ENCODE results near the gene SND1.

DNA sequence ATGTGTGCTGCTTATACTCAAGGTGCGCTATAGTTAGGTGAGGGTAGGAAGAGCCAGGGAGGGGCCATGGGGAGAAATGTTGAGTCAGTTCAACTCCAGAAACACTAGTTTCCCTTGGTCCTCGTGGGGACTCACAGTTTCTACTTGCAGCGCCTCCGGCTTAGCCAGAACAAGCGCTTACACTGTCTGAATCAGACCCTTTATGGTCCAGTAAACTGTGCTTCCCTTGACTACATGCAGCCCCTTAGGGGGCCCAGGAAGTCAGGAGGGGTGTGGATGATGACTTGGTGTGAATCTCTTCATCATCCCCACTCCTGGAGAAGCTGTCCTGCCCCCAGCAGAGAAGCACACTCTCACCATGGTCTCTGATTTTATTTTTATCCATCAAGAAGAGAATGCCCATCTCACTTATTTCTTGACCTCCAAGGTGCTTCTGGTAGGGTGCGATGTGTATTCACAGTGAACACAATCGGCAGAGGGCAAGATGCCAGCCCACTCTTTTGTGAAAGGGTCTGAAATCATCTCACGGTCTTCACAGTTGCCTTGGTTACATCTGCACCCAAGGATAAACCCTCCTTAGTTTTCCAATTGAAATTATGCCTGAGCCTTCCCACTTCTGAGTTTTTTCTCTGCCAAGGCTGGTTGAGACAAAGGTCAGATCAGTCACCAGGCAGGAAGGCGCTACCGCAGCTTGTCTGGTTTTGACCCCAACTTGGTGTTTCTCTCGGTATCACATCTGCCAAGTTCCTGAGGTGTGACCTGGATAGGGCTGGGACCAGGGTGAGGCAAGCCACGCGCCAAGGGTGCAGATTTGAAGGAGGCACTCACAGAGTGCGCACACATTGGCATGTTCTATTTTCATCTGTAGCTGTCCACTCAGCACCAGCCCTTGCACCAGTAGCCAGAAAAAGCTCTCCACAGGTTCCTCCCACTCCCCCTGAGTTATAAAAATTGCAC lies 441.9 kb downstream of the SND1 start:
- no peak for TF ChIP-seq ZNF423 (tag by site-specific recombination; IDR thresholded peaks at IDR 0.05)
- no peak for TF ChIP-seq ZNF785 (tag by site-specific recombination; IDR thresholded peaks at IDR 0.05)
- no peak for TF ChIP-seq YY1 (tag by site-specific recombination; IDR thresholded peaks at IDR 0.05)
- TF ChIP-seq ZNF707 (tag by site-specific recombination; IDR thresholded peaks at IDR 0.05) = no peak
- TF ChIP-seq, protein P1, sequence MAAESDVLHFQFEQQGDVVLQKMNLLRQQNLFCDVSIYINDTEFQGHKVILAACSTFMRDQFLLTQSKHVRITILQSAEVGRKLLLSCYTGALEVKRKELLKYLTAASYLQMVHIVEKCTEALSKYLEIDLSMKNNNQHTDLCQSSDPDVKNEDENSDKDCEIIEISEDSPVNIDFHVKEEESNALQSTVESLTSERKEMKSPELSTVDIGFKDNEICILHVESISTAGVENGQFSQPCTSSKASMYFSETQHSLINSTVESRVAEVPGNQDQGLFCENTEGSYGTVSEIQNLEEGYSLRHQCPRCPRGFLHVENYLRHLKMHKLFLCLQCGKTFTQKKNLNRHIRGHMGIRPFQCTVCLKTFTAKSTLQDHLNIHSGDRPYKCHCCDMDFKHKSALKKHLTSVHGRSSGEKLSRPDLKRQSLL (tag by site-specific recombination; IDR thresholded peaks at IDR 0.05) = no peak
